Parathyroid adenoma (tissue), 2 donors: ENCODE results near the gene SYNJ1.

Experiments used
- H2AFZ ChIP-seq: fragments of 300-600 bp; sonication (generic); one replicate; pipeline ENCODE4 v1.7.0; 2017; ENCODE audit warnings: antibody characterized with exemption, mild to moderate bottlenecking
- H3K27ac ChIP-seq: fragments of 300-600 bp; sonication (generic); one replicate; pipeline ENCODE4 v1.7.0; 2017
- H3K27me3 ChIP-seq: fragments of 300-600 bp; sonication (generic); one replicate; pipeline ENCODE4 v1.7.0; 2017; ENCODE audit warnings: low read length; ENCODE audit not compliant: control insufficient read depth, insufficient read depth
- H3K36me3 ChIP-seq: fragments of 300-600 bp; sonication (generic); one replicate; pipeline ENCODE4 v1.7.0; 2017; ENCODE audit warnings: low read length; ENCODE audit not compliant: control insufficient read depth, insufficient read depth
- H3K4me1 ChIP-seq: fragments of 300-600 bp; sonication (generic); one replicate; pipeline ENCODE4 v1.7.0; 2017; ENCODE audit warnings: control low read depth
- H3K4me2 ChIP-seq: fragments of 300-600 bp; sonication (generic); one replicate; pipeline ENCODE4 v1.7.0; 2017; ENCODE audit warnings: low read length
- H3K4me3 ChIP-seq: fragments of 300-600 bp; sonication (generic); one replicate; pipeline ENCODE4 v1.7.0; 2017; ENCODE audit warnings: low read depth, low read length
- H3K79me2 ChIP-seq: fragments of 300-600 bp; sonication (generic); one replicate; pipeline ENCODE4 v1.7.0; 2017; ENCODE audit warnings: control low read depth
- H3K9ac ChIP-seq: fragments of 300-600 bp; sonication (generic); one replicate; pipeline ENCODE4 v1.7.0; 2017; ENCODE audit warnings: mild to moderate bottlenecking
- H3K9me3 ChIP-seq: fragments of 300-600 bp; sonication (generic); one replicate; pipeline ENCODE4 v1.7.0; 2017; ENCODE audit warnings: low read length; ENCODE audit not compliant: control insufficient read depth
- CTCF ChIP-seq: fragments of 300-600 bp; sonication (generic); IDR thresholded peaks from one replicate; pipeline ENCODE4 v1.7.0; 2017; ENCODE audit warnings: antibody characterized with exemption, mild to moderate bottlenecking
- donor health status: primary hyperparathyroidism.

Gene SYNJ1

GRCh38 chr21:32770871-32771523 lies 43.2 kb upstream of the SYNJ1 start:
- no peak for TF ChIP-seq CTCF
- Histone ChIP-seq H3K4me3 (peak overlapping the region; percentile 73), H3K36me3 (no peaks in the 10 kb centered on the region), H2AFZ (peak overlapping the region; percentile 77), H3K9me3 (no peaks in the 10 kb centered on the region), H3K27me3 (no peaks in the 10 kb centered on the region), H3K9ac (no peak overlapping the region), H3K4me1 (no peaks in the 10 kb centered on the region), H3K27ac (peak overlapping the region; percentile 80), H3K79me2 (peaks cover 5% of the 10 kb centered on the region), H3K4me2 (peak overlapping the region; percentile 80)

GRCh38 chr21:32768530-32768929 lies 40.7 kb upstream of the SYNJ1 start:
- no peaks in the 10 kb centered on the region for H3K4me1 ChIP-seq

GRCh38 chr21:32765058-32765457 lies 37.2 kb upstream of the SYNJ1 start:
- Histone ChIP-seq H3K79me2 (peaks cover 5% of the 10 kb centered on the region), H3K27me3 (no peaks in the 10 kb centered on the region), H3K36me3 (no peaks in the 10 kb centered on the region), H3K9ac (no peak overlapping the region), H3K9me3 (no peaks in the 10 kb centered on the region), H3K4me3 (no peak overlapping the region), H3K4me1 (no peaks in the 10 kb centered on the region), H3K27ac (no peak overlapping the region), H2AFZ (no peak overlapping the region), H3K4me2 (no peak overlapping the region)
- TF ChIP-seq CTCF = no peak

More at GRCh38 chr21:32768530-32768929, 40.7 kb upstream of the SYNJ1 start:
- no peaks in the 10 kb centered on the region for H3K27me3 ChIP-seq
- H3K9me3 ChIP-seq = no peaks in the 10 kb centered on the region
- peaks cover 5% of the 10 kb centered on the region for H3K79me2 ChIP-seq
- TF ChIP-seq CTCF = no peak
- no peak overlapping the region for H3K4me2 ChIP-seq
- no peak overlapping the region for H3K4me3 ChIP-seq
- no peak overlapping the region for H3K27ac ChIP-seq
- no peaks in the 10 kb centered on the region for H3K36me3 ChIP-seq
- H3K9ac ChIP-seq = no peak overlapping the region
- no peak overlapping the region for H2AFZ ChIP-seq

- no peak overlapping the region for H3K27ac ChIP-seq
- H2AFZ ChIP-seq = no peak overlapping the region
- H3K4me1 ChIP-seq = no peaks in the 10 kb centered on the region
- H3K36me3 ChIP-seq = no peaks in the 10 kb centered on the region
- TF ChIP-seq CTCF = no peak
- H3K4me2 ChIP-seq = no peak overlapping the region
- no peak overlapping the region for H3K4me3 ChIP-seq
- peaks cover 3% of the 10 kb centered on the region for H3K79me2 ChIP-seq
- no peaks in the 10 kb centered on the region for H3K27me3 ChIP-seq
- H3K9ac ChIP-seq = no peak overlapping the region
- no peaks in the 10 kb centered on the region for H3K9me3 ChIP-seq
Observed at GRCh38 chr21:32764186-32764585, 36.4 kb upstream of the SYNJ1 start.

- TF ChIP-seq CTCF = no peak
- no peaks in the 10 kb centered on the region for H3K36me3 ChIP-seq
- no peaks in the 10 kb centered on the region for H3K9me3 ChIP-seq
- no peak overlapping the region for H3K4me3 ChIP-seq
- H3K79me2 ChIP-seq = no peaks in the 10 kb centered on the region
- no peak overlapping the region for H2AFZ ChIP-seq
- H3K4me2 ChIP-seq = no peak overlapping the region
- no peaks in the 10 kb centered on the region for H3K27me3 ChIP-seq
- no peak overlapping the region for H3K9ac ChIP-seq
- no peaks in the 10 kb centered on the region for H3K4me1 ChIP-seq
- no peak overlapping the region for H3K27ac ChIP-seq
Observed at GRCh38 chr21:32757804-32758203, 30.0 kb upstream of the SYNJ1 start.
